K562 (cell line): ENCODE data around the gene MYO10. TPM values are rescaled to one million over a fixed set of nuclear protein-coding genes. Genes with fewer than 3 reads are reported as not detected.

ENCODE experiments used
- ATAC-seq: fragments of 200-7000 bp; cut with Tn5 transposase; 3 replicates; pipeline ENCODE4 v1.9.1; 2020; ENCODE audit warnings: moderate library complexity
- BruUV-seq: library from RNA; stranded (reverse); fragments of 400-500 nt; replicated peaks from 2 replicates; lab custom pipeline; 2021; lab: Mats Ljungman, UMichigan
- CTCF ChIA-PET: fragments of 300-600 bp; formaldehyde crosslinking; extraction: SDS; loops from one replicate; lab custom pipeline; 2021; ENCODE audit warnings: low intra/inter-chr PET ratio; lab: Yijun Ruan, JAX
- POLR2A ChIA-PET: fragments of 300-600, 350-650 bp; sonication (Branson Sonifier 250); formaldehyde crosslinking; extraction: SDS; loops from one replicate; lab custom pipeline; 2021; ENCODE audit warnings: antibody characterized with exemption, inconsistent platforms; lab: Yijun Ruan, JAX
- DNase-seq, 4 experiments: peaks; one replicate each; pipeline versions ENCODE4 v3.0.0 to v3.0.0-alpha.2; 2011 to 2018; ENCODE audit warnings: low spot score in 3 of 4, mixed read lengths in 3 of 4; ENCODE audit errors: extremely low read depth in 1 of 4
- FAIRE-seq: peaks from 2 replicates; lab custom pipeline; 2011; peaks lifted over from hg19 to GRCh38; lab: Jason Lieb, UNC
- H2AFZ ChIP-seq: 2 replicates; pipeline ENCODE4 v1.6.0; 2011; ENCODE audit warnings: low read depth, low read length, control low read depth, inconsistent platforms
- H3K27ac ChIP-seq: fragments of 200-600 bp; 3 replicates; pipeline ENCODE4 v1.8.0; 2011; ENCODE audit warnings: low read depth, mild to moderate bottlenecking, control low read depth, inconsistent platforms, low read length, moderate library complexity, mixed read lengths; ENCODE audit errors: extremely low read depth
- H3K27me3 ChIP-seq, 2 experiments: fragments of 300-600 bp in 1 of 2; 2 replicates in 1 of 2; 3 replicates in 1 of 2; pipeline versions ENCODE4 v1.6.0 to v1.8.0; 2011; ENCODE audit warnings: inconsistent platforms in 2 of 2, low read length in 2 of 2, mild to moderate bottlenecking in 1 of 2, mixed read lengths in 1 of 2, moderate library complexity in 1 of 2; ENCODE audit not compliant: control insufficient read depth in 2 of 2, insufficient read depth in 2 of 2
- H3K36me3 ChIP-seq: fragments of 300-600 bp; 3 replicates; pipeline ENCODE4 v1.8.0; 2011; ENCODE audit warnings: mild to moderate bottlenecking, low read length, inconsistent platforms; ENCODE audit not compliant: control insufficient read depth, insufficient read depth
- H3K4me1 ChIP-seq, 2 experiments: fragments of 200-600 bp in 1 of 2; replicated peaks in 1 of 2; 2 replicates in 1 of 2; 3 replicates in 1 of 2; pipeline versions ENCODE4 v1.5.1 to v1.8.0; 2011; ENCODE audit warnings: inconsistent platforms in 2 of 2, low read length in 2 of 2, mild to moderate bottlenecking in 1 of 2, mixed read lengths in 1 of 2, moderate library complexity in 1 of 2; ENCODE audit not compliant: control insufficient read depth in 2 of 2, insufficient read depth in 2 of 2
- H3K4me2 ChIP-seq: 2 replicates; pipeline ENCODE4 v1.6.1; 2011; ENCODE audit warnings: low read length, control low read depth, inconsistent platforms, mixed read lengths; ENCODE audit not compliant: insufficient read depth
- H3K4me3 ChIP-seq: fragments of 200-600 bp; sonication (generic), shearing (Covaris generic); 2 replicates; pipeline ENCODE4 v1.5.1; 2016; ENCODE audit warnings: control low read depth, inconsistent platforms
- H3K79me2 ChIP-seq: fragments of 200-600 bp; 3 replicates; pipeline ENCODE4 v1.8.0; 2011; ENCODE audit warnings: low read length, inconsistent platforms; ENCODE audit not compliant: control insufficient read depth, insufficient read depth
- H3K9ac ChIP-seq, 2 experiments: 2 replicates each; pipeline versions ENCODE4 v1.6.0 to v1.6.1; 2011; ENCODE audit warnings: low read depth in 2 of 2, low read length in 2 of 2, control low read depth in 1 of 2, inconsistent platforms in 1 of 2, mild to moderate bottlenecking in 1 of 2, mixed read lengths in 1 of 2; ENCODE audit not compliant: insufficient read depth in 1 of 2
- H3K9me1 ChIP-seq: one replicate; pipeline ENCODE4 v1.6.0; 2011; ENCODE audit warnings: inconsistent platforms, mild to moderate bottlenecking, low read length, moderate library complexity; ENCODE audit not compliant: control insufficient read depth, insufficient read depth
- H3K9me3 ChIP-seq: replicated peaks from 2 replicates; pipeline ENCODE4 v1.5.1; 2011; ENCODE audit warnings: low read depth, low read length, inconsistent platforms; ENCODE audit not compliant: control insufficient read depth, insufficient read depth
- H4K20me1 ChIP-seq: replicated peaks from 2 replicates; pipeline ENCODE4 v1.6.1; 2011; ENCODE audit warnings: low read length, inconsistent platforms, mixed read lengths; ENCODE audit not compliant: control insufficient read depth, insufficient read depth
- CSDE1 ChIP-seq, 2 experiments: fragments of 450-650 bp; IDR thresholded peaks; 2 replicates each; pipeline ENCODE4 v1.6.1; 2016; ENCODE audit warnings: mild to moderate bottlenecking in 1 of 2
- DPF2 ChIP-seq: fragments of 450-650 bp; IDR thresholded peaks from 2 replicates; pipeline ENCODE4 v1.6.1; 2016
- GABPA ChIP-seq: fragments of 200-800 bp; sonication (Bioruptor generic); conservative IDR thresholded peaks from 2 replicates; pipeline ENCODE4 v1.6.1; 2016; ENCODE audit warnings: low read depth, missing genetic modification characterization, missing compliant biosample characterization
- GMEB1 ChIP-seq: fragments of 250-450 bp; sonication (Bioruptor Pico); IDR thresholded peaks from 2 replicates; pipeline ENCODE4 v1.4.0; 2020; ENCODE audit warnings: mild to moderate bottlenecking
- MTA3 ChIP-seq: fragments of 450-650 bp; formaldehyde crosslinking; IDR thresholded peaks from 2 replicates; pipeline ENCODE4 v1.6.1; 2017; ENCODE audit warnings: mild to moderate bottlenecking, borderline replicate concordance
- RBM14 ChIP-seq: fragments of 200-400 bp; formaldehyde crosslinking; IDR thresholded peaks from 2 replicates; pipeline ENCODE4 v1.6.1; 2018; ENCODE audit warnings: low read depth, mild to moderate bottlenecking, low read length, moderate library complexity, borderline replicate concordance; ENCODE audit not compliant: insufficient read depth
- SRSF9 ChIP-seq: fragments of 200-400 bp; formaldehyde crosslinking; IDR thresholded peaks from 2 replicates; pipeline ENCODE4 v1.6.1; 2017; ENCODE audit warnings: low read depth, low read length, borderline replicate concordance
- TCFL5 ChIP-seq: fragments of 250-450 bp; sonication (Bioruptor Pico); conservative IDR thresholded peaks from 2 replicates; pipeline ENCODE4 v1.6.1; 2021; ENCODE audit warnings: mild to moderate bottlenecking, moderate library complexity, matching md5 sums
- ZBTB12 ChIP-seq: fragments of 250-450 bp; sonication (Bioruptor Pico); IDR thresholded peaks from 2 replicates; pipeline ENCODE4 v1.4.0; 2020
- ZBTB9 ChIP-seq: fragments of 450-650 bp; formaldehyde crosslinking; IDR thresholded peaks from 2 replicates; pipeline ENCODE4 v1.4.0; 2020; ENCODE audit warnings: mild to moderate bottlenecking, moderate library complexity
- ZFP1 ChIP-seq: fragments of 450-650 bp; formaldehyde crosslinking; IDR thresholded peaks from 2 replicates; pipeline ENCODE4 v1.4.0; 2020; ENCODE audit warnings: mild to moderate bottlenecking, mixed read lengths
- ZNF79 ChIP-seq: fragments of 250-450 bp; sonication (Bioruptor Pico); IDR thresholded peaks from 2 replicates; pipeline ENCODE4 v1.4.0; 2020; ENCODE audit warnings: low read depth, mild to moderate bottlenecking, moderate library complexity
- WGBS: fragments of 100-300 bp; shearing (Covaris generic); methylation state at CpG from one replicate; pipeline ENCODE4 v1.1.6; 2016; ENCODE audit warnings: low coverage, mixed read lengths; ENCODE audit not compliant: insufficient coverage; ENCODE audit errors: missing lambda C conversion rate; 5-methylcytosine and 5-hydroxymethylcytosine counted together
- in situ Hi-C: fragments of 300-500 bp; cut with MboI; formaldehyde crosslinking; loops from 4 replicates; pipeline ENCODE4 v1.15.0; 2018; ENCODE audit warnings: inconsistent platforms, mixed read lengths
- intact Hi-C: fragments of 100-400 bp; cut with micrococcal nuclease; formaldehyde crosslinking; loops from 2 replicates; pipeline ENCODE4 v1.14.2; 2022
- polyA plus RNA-seq, 8 experiments: library from polyadenylated mRNA; depleted of rRNA in 4 of 8; stranded (reverse) in 5 of 8; unstranded in 3 of 8; fragments of >200 nt; fragmentation: Nextera tagmentation in 2 of 8; fragmentation: Illumina TruSeq in 1 of 8; extraction: Ambion mirVana in 2 of 8; extraction: Trizol in 1 of 8; gene quantifications; 2 replicates each; pipeline versions ENCODE4 v1.2.1 to v1.2.3, GENCODE V29; 2011 to 2014; ENCODE audit warnings: inconsistent platforms in 1 of 8, missing spikeins in 1 of 8
- total RNA-seq, 7 experiments: library from RNA; depleted of rRNA in 6 of 7; stranded (reverse); fragments of >200 nt in 6 of 7; fragmentation: Illumina TruSeq in 2 of 7; extraction: Trizol in 2 of 7; gene quantifications; 2 replicates each; pipeline versions ENCODE4 v1.2.1 to v1.2.3, GENCODE V29; 2011 to 2021; ENCODE audit warnings: low replicate concordance in 1 of 7

Gene MYO10
- total and polyA plus RNA-seq, 9 of the 15 experiments (the other 6 are each of a cell fraction or from before 2014, with no cell fraction given), result 0.04 to 0.24 TPM; not detected in 7

GRCh38 chr5:16952968-16953671, 17.0 kb upstream of the MYO10 start:
- 2% methylated on average over 6 of the region's 6 CpGs for WGBS
- H3K36me3 ChIP-seq, result no peaks in the 10 kb centered on the region
- H3K4me1 ChIP-seq, result no peaks in the 10 kb centered on the region
- TF ChIP-seq ZBTB12 (CRISPR knock-in tag) (no peak), DPF2 (no peak), ZFP1 (CRISPR knock-in tag) (no peak), TCFL5 (CRISPR knock-in tag) (no peak)
- ChIA-PET CTCF (no interaction called here), POLR2A (no interaction called here)
- peaks cover 0 to 4% of the 10 kb centered on the region in 2 experiments; a peak in 1 of 5 replicates for H3K27me3 ChIP-seq
- intact Hi-C loops, result no loop called here
- no peak for DNase-seq
- H2AFZ ChIP-seq, result no peak overlapping the region
- in situ Hi-C loops, result no loop called here
- BruUV-seq, result no TSS peak
- no peaks in the 10 kb centered on the region for H3K9me3 ChIP-seq
- no peaks in the 10 kb centered on the region for H3K9me1 ChIP-seq
- no peak overlapping the region for H3K27ac ChIP-seq
- H3K79me2 ChIP-seq, result no peaks in the 10 kb centered on the region
- FAIRE-seq, result no peak
- H3K4me3 ChIP-seq, result no peak overlapping the region
- no peak overlapping the region for H3K9ac ChIP-seq
- no peak overlapping the region for H3K4me2 ChIP-seq
- H4K20me1 ChIP-seq, result no peaks in the 10 kb centered on the region
- ATAC-seq, result no peak

GRCh38 chr5:16946725-16947124, 10.6 kb upstream of the MYO10 start:
- Histone ChIP-seq H3K79me2 (no peaks in the 10 kb centered on the region), H3K9ac (no peak overlapping the region), H4K20me1 (no peaks in the 10 kb centered on the region), H3K9me1 (no peaks in the 10 kb centered on the region), H3K4me1 (no peaks in the 10 kb centered on the region), H3K4me2 (no peak overlapping the region), H3K27ac (no peak overlapping the region), H3K27me3 (no peaks in the 10 kb centered on the region), H3K4me3 (no peak overlapping the region), H3K36me3 (no peaks in the 10 kb centered on the region), H3K9me3 (no peaks in the 10 kb centered on the region), H2AFZ (no peak overlapping the region)
- POLR2A ChIA-PET, result no interaction called here
- intact Hi-C loops, result no loop called here
- 0% methylated on average over 1 of the region's 1 CpG for WGBS
- CTCF ChIA-PET, result no interaction called here
- no TSS peak for BruUV-seq
- FAIRE-seq, result no peak
- in situ Hi-C loops, result no loop called here
- no peak for DNase-seq
- no peak for ATAC-seq
- TF ChIP-seq GABPA (no peak), MTA3 (no peak), GMEB1 (no peak), CSDE1 (IDR thresholded peaks at IDR 0.05) (no peak), ZBTB9 (CRISPR knock-in tag) (no peak), ZNF79 (no peak), SRSF9 (no peak), RBM14 (no peak)
